PC-3 (cell line): ENCODE data around the gene SVOP. TPM values are rescaled to one million over a fixed set of nuclear protein-coding genes. Genes with fewer than 3 reads are reported as not detected.

Experiments
- ATAC-seq: fragments of 200-7000 bp; cut with Tn5 transposase; 2 replicates; pipeline ENCODE4 v1.9.1; 2020; ENCODE audit warnings: mild to moderate bottlenecking, moderate library complexity
- BruUV-seq: library from RNA; stranded (reverse); fragments of 400-500 nt; replicated peaks from 2 replicates; lab custom pipeline; 2021; lab: Mats Ljungman, UMichigan
- CTCF ChIA-PET: fragments of 300-600 bp; sonication (Branson Sonifier 250); formaldehyde crosslinking; loops from one replicate; lab custom pipeline; 2022; ENCODE audit warnings: antibody characterized with exemption; lab: Charles Lee
- POLR2A ChIA-PET: fragments of 300-600 bp; sonication (Branson Sonifier 250); formaldehyde crosslinking; loops from one replicate; lab custom pipeline; 2022; ENCODE audit warnings: antibody characterized with exemption; ENCODE audit not compliant: unreplicated experiment; lab: Charles Lee
- DNase-seq: peaks from one replicate; pipeline ENCODE4 v3.0.0-alpha.2; 2015
- H2AFZ ChIP-seq: fragments of 300-600 bp; sonication (generic); 2 replicates; pipeline ENCODE4 v1.6.0; 2016; ENCODE audit warnings: antibody characterized with exemption, low read length
- H3F3A ChIP-seq: fragments of 300-600 bp; sonication (generic); one replicate; pipeline ENCODE4 v1.6.0; 2017; ENCODE audit warnings: antibody characterized with exemption, low read length, control low read depth, mild to moderate bottlenecking; ENCODE audit not compliant: unreplicated experiment
- H3K27ac ChIP-seq: fragments of 300-600 bp; sonication (generic); 2 replicates; pipeline ENCODE4 v1.5.1; 2016; ENCODE audit warnings: mild to moderate bottlenecking, low read length
- H3K27me3 ChIP-seq: fragments of 300-600 bp; sonication (generic); 2 replicates; pipeline ENCODE4 v1.6.1; 2016; ENCODE audit warnings: low read length, mixed read lengths
- H3K36me3 ChIP-seq: fragments of 300-600 bp; sonication (generic); 2 replicates; pipeline ENCODE4 v1.6.1; 2016; ENCODE audit warnings: low read depth, mixed run types, low read length, mixed read lengths
- H3K4me1 ChIP-seq: fragments of 300-600 bp; sonication (generic); 2 replicates; pipeline ENCODE4 v1.5.1; 2016; ENCODE audit warnings: low read length; ENCODE audit not compliant: insufficient read depth
- H3K4me2 ChIP-seq: fragments of 300-600 bp; sonication (generic); 2 replicates; pipeline ENCODE4 v1.6.0; 2016; ENCODE audit warnings: low read length
- H3K4me3 ChIP-seq: fragments of 300-600 bp; sonication (generic); 2 replicates; pipeline ENCODE4 v1.5.1; 2016; ENCODE audit warnings: mild to moderate bottlenecking, low read length, mixed read lengths
- H3K79me2 ChIP-seq: fragments of 300-600 bp; sonication (generic); 2 replicates; pipeline ENCODE4 v1.6.1; 2017; ENCODE audit warnings: low read length, mixed read lengths
- H3K9ac ChIP-seq: fragments of 300-600 bp; sonication (generic); 2 replicates; pipeline ENCODE4 v1.6.0; 2016; ENCODE audit warnings: mild to moderate bottlenecking, low read length
- H3K9me2 ChIP-seq: fragments of 300-600 bp; sonication (generic); replicated peaks from 2 replicates; pipeline ENCODE4 v1.6.1; 2016; ENCODE audit warnings: mixed run types, low read length, mixed read lengths
- H3K9me3 ChIP-seq: fragments of 300-600 bp; sonication (generic); 2 replicates; pipeline ENCODE4 v1.6.1; 2016; ENCODE audit warnings: low read length, mixed read lengths
- H4K20me1 ChIP-seq: fragments of 300-600 bp; sonication (generic); 2 replicates; pipeline ENCODE4 v1.6.1; 2016; ENCODE audit warnings: low read length, mixed read lengths
- EZH2 ChIP-seq: fragments of 300-600 bp; sonication (generic); IDR thresholded peaks from one replicate; pipeline ENCODE4 v1.6.1; 2017; ENCODE audit warnings: antibody characterized with exemption, mild to moderate bottlenecking, low read length; ENCODE audit not compliant: unreplicated experiment
- EZH2phosphoT487 ChIP-seq: fragments of 300-600 bp; sonication (generic); IDR thresholded peaks from 2 replicates; pipeline ENCODE4 v1.6.1; 2018; ENCODE audit warnings: mild to moderate bottlenecking, antibody characterized with exemption, low read length, borderline replicate concordance
- intact Hi-C: fragments of 100-400 bp; cut with micrococcal nuclease; formaldehyde crosslinking; loops from 2 replicates; pipeline ENCODE4 v1.9.0; 2023
- total RNA-seq: library from RNA; depleted of rRNA; stranded (reverse); fragments of >200 nt; gene quantifications from 2 replicates; pipeline ENCODE4 v1.2.3, GENCODE V29; 2014
- TF ChIP-seq, protein P1 (sequence below): fragments of 300-600 bp; sonication (generic); conservative IDR thresholded peaks from 2 replicates; pipeline ENCODE4 v1.5.1; 2017; ENCODE audit warnings: antibody characterized with exemption, low read depth, mild to moderate bottlenecking, low read length

The SVOP gene
- total RNA-seq, 1 experiment from 2014 or later = not detected

DNA sequence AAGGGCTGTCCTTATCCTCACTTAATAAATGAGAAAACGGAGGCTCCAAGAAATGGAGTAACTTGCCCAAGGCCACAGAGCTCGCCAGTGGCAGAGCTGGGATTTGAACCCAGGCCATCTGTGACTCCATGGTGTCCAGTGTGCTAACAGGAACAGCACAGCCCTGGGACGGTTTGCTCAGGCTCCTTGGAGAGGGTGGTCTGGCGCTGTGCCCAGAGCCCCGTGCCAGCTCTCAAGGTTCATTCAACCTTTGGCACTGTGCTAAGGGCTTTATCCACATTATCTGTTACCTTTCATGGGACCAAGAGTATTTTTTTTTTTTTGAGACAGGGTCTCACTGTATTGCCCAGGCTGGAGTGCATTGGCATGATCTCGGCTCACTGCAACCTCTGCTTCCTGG lies 132.8 kb downstream of the SVOP start:
- Histone ChIP-seq H3K4me3 (no peak overlapping the region), H3F3A (no peaks in the 10 kb centered on the region), H3K27ac (no peak overlapping the region), H2AFZ (no peak overlapping the region), H3K9me3 (no peaks in the 10 kb centered on the region), H3K36me3 (no peaks in the 10 kb centered on the region), H3K4me2 (no peak overlapping the region), H4K20me1 (no peaks in the 10 kb centered on the region), H3K79me2 (no peaks in the 10 kb centered on the region), H3K4me1 (no peaks in the 10 kb centered on the region), H3K9ac (no peak overlapping the region), H3K27me3 (peaks cover 6% of the 10 kb centered on the region; the same call in 1 of the 2 replicates), H3K9me2 (no peaks in the 10 kb centered on the region)
- ChIA-PET POLR2A (no interaction called here), CTCF (no interaction called here)
- BruUV-seq = no TSS peak
- no peak for DNase-seq
- intact Hi-C loops = no loop called here
- TF ChIP-seq EZH2 (no peak), EZH2phosphoT487 (no peak)
- TF ChIP-seq, protein P1, sequence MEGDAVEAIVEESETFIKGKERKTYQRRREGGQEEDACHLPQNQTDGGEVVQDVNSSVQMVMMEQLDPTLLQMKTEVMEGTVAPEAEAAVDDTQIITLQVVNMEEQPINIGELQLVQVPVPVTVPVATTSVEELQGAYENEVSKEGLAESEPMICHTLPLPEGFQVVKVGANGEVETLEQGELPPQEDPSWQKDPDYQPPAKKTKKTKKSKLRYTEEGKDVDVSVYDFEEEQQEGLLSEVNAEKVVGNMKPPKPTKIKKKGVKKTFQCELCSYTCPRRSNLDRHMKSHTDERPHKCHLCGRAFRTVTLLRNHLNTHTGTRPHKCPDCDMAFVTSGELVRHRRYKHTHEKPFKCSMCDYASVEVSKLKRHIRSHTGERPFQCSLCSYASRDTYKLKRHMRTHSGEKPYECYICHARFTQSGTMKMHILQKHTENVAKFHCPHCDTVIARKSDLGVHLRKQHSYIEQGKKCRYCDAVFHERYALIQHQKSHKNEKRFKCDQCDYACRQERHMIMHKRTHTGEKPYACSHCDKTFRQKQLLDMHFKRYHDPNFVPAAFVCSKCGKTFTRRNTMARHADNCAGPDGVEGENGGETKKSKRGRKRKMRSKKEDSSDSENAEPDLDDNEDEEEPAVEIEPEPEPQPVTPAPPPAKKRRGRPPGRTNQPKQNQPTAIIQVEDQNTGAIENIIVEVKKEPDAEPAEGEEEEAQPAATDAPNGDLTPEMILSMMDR = no peak
- no peak for ATAC-seq

DNA sequence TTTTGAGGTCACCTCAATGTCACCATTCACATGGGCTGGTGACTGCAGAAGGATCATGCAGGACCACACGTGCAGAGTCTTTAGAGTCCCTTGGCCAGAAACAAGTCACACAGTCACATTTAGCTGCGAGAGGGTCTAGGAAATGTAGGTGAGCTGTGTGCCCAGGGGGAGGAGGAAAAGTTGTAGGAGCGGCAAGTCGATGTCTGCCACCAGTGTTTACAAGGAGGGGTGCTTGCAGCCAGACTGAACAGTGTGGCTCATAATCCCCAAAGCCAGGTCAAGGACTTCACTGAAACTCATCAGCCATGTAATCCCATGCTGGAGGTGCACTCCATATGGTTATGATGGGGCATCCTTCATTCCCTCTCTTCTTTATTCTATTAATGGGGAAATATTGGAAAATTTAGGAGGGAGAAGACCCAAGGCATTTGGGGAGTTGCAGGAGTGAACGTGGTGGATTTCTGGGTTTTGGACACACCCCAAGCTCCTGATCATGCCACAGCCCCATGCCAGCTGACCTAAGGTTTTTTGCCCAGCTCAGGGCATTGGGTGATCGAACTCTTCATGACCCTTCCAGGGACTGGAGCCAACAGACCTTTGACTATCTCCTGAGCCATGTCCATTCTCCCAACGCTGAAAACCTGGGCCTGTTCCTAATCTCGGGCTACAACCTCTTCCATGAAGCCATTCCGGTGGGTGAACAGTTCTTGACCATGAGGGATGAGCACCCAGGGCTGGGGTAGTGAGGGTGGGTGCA lies 133.8 kb downstream of the SVOP start:
- Histone ChIP-seq H3K36me3 (no peaks in the 10 kb centered on the region), H3K9ac (no peak overlapping the region), H3K4me1 (no peaks in the 10 kb centered on the region), H3K9me3 (no peaks in the 10 kb centered on the region), H4K20me1 (no peaks in the 10 kb centered on the region), H3K9me2 (no peaks in the 10 kb centered on the region), H3K4me2 (no peak overlapping the region), H3K79me2 (no peaks in the 10 kb centered on the region), H3K4me3 (no peak overlapping the region), H3K27ac (no peak overlapping the region), H2AFZ (no peak overlapping the region), H3K27me3 (no peaks in the 10 kb centered on the region), H3F3A (no peaks in the 10 kb centered on the region)
- ATAC-seq (no peak), DNase-seq (no peak)
- TF ChIP-seq EZH2phosphoT487 (no peak), EZH2 (no peak)
- TF ChIP-seq, protein P1 = no peak
- POLR2A ChIA-PET = no interaction called here
- CTCF ChIA-PET = no interaction called here
- no TSS peak for BruUV-seq
- intact Hi-C loops = no loop called here
